Uterus (tissue), 2 donors: ENCODE results near the gene MTFR1L.

Experiments
- POLR2A ChIP-seq, 2 donors: fragments of 450-650 bp; IDR thresholded peaks; one replicate each; pipeline ENCODE4 v1.6.1; 2016; ENCODE audit warnings: antibody characterized with exemption in 2 of 2, mild to moderate bottlenecking in 1 of 2, moderate library complexity in 1 of 2
- TF ChIP-seq, protein P1 (sequence below), 4 experiments: fragments of 200-600 bp in 2 of 4; fragments of 450-650 bp in 2 of 4; sonication (generic) in 2 of 4; IDR thresholded peaks; one replicate each; pipeline ENCODE4 v1.5.1; 2016 to 2019; ENCODE audit warnings: antibody characterized with exemption in 4 of 4, mild to moderate bottlenecking in 2 of 4, moderate library complexity in 1 of 4

DNA sequence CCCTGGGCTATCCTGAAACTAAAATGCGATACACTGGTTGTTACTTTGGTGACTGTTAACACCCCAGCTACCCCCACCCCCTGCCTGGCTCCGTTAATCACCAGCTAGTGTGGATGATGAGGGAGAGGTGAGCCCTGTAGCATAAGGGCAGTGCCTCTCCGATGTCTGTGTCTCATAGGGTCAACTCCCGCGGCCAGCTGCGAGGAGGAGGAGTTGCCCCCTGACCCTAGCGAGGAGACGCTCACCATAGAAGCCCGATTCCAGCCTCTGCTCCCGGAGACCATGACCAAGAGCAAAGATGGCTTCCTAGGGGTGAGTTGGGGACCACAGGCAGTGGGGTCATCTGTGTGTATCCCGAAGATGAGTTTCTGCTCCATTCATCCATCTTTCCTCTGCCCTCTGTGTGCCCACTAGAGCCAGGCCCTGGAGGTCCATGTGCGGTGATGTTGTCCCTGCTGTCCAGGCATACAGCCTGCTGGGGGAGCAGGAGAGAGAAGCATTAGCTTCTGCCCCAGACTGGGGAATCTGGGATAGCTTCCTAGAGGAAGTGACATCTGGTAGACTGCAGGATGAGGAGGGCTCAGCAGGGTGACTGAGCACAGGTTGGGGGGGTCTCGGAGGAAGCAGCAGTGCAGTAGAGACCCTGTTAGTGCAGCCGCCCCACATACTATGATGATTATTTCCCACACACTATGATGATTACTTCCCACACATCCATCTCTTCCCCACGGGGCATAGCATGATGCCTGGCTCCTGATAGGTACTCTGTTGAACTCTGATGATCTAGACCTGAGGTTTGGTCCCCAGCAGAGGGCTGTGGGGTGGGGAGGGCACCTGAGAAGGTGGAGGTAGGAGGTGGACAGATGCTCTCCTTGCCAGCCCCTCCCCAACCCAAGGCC is 14.5 kb upstream of the MTFR1L start:
- TF ChIP-seq, protein P1, sequence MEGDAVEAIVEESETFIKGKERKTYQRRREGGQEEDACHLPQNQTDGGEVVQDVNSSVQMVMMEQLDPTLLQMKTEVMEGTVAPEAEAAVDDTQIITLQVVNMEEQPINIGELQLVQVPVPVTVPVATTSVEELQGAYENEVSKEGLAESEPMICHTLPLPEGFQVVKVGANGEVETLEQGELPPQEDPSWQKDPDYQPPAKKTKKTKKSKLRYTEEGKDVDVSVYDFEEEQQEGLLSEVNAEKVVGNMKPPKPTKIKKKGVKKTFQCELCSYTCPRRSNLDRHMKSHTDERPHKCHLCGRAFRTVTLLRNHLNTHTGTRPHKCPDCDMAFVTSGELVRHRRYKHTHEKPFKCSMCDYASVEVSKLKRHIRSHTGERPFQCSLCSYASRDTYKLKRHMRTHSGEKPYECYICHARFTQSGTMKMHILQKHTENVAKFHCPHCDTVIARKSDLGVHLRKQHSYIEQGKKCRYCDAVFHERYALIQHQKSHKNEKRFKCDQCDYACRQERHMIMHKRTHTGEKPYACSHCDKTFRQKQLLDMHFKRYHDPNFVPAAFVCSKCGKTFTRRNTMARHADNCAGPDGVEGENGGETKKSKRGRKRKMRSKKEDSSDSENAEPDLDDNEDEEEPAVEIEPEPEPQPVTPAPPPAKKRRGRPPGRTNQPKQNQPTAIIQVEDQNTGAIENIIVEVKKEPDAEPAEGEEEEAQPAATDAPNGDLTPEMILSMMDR (IDR thresholded peaks at IDR 0.05), result no peak
- no peak for TF ChIP-seq POLR2A (IDR thresholded peaks at IDR 0.05)
